CD14-positive monocyte (primary cell): ENCODE results near the gene APOBEC2. TPM values are rescaled to one million over a fixed set of nuclear protein-coding genes. Genes with fewer than 3 reads are reported as not detected.

Experiments
- DNase-seq, 3 donors: peaks; one replicate each; pipeline ENCODE4 v3.0.0-alpha.2; 2011 to 2022
- H2AFZ ChIP-seq: 2 replicates; pipeline ENCODE4 v1.6.0; 2012; ENCODE audit warnings: mild to moderate bottlenecking, low read depth, low read length, inconsistent platforms; ENCODE audit not compliant: insufficient read depth, poor library complexity, severe bottlenecking
- H3K27ac ChIP-seq, 2 donors: 1 replicate in 1 of 2; 2 replicates in 1 of 2; pipeline ENCODE4 v1.5.1; 2012 to 2013; ENCODE audit warnings: low read length in 2 of 2, control low read depth in 1 of 2, inconsistent platforms in 1 of 2, low read depth in 1 of 2, mild to moderate bottlenecking in 1 of 2
- H3K27me3 ChIP-seq, 2 donors: one replicate each; pipeline versions ENCODE4 v1.6.0 to v1.6.1; 2011 to 2013; ENCODE audit warnings: low read length in 2 of 2; ENCODE audit not compliant: control insufficient read depth in 2 of 2, insufficient read depth in 2 of 2
- H3K36me3 ChIP-seq, 2 donors: replicated peaks in 1 of 2; 1 replicate in 1 of 2; 2 replicates in 1 of 2; pipeline versions ENCODE4 v1.5.1 to v1.6.1; 2012 to 2013; ENCODE audit warnings: low read length in 2 of 2, control low read depth in 1 of 2, inconsistent platforms in 1 of 2, mild to moderate bottlenecking in 1 of 2; ENCODE audit not compliant: insufficient read depth in 2 of 2, control insufficient read depth in 1 of 2
- H3K4me1 ChIP-seq, 2 donors: 1 replicate in 1 of 2; 2 replicates in 1 of 2; pipeline versions ENCODE4 v1.5.1 to v1.6.1; 2012 to 2013; ENCODE audit warnings: low read length in 2 of 2, control low read depth in 1 of 2, inconsistent platforms in 1 of 2, mild to moderate bottlenecking in 1 of 2, moderate library complexity in 1 of 2; ENCODE audit not compliant: insufficient read depth in 2 of 2, control insufficient read depth in 1 of 2
- H3K4me2 ChIP-seq: replicated peaks from 2 replicates; pipeline ENCODE3; 2012; ENCODE audit warnings: low read length, moderate library complexity, mild to moderate bottlenecking; ENCODE audit not compliant: poor library complexity, severe bottlenecking; ENCODE audit errors: extremely low read depth
- H3K4me3 ChIP-seq, 3 experiments: fragments of 200-600 bp in 1 of 3; sonication (generic) in 1 of 3; replicated peaks in 1 of 3; 1 replicate in 2 of 3; 2 replicates in 1 of 3; pipeline ENCODE4 v1.5.1; 2011 to 2013; ENCODE audit warnings: low read length in 3 of 3, mild to moderate bottlenecking in 3 of 3, control low read depth in 2 of 3, low read depth in 2 of 3, inconsistent platforms in 1 of 3, moderate library complexity in 1 of 3
- H3K79me2 ChIP-seq: 2 replicates; pipeline ENCODE4 v1.6.0; 2012; ENCODE audit warnings: mild to moderate bottlenecking, control low read depth, inconsistent platforms, low read length, moderate library complexity; ENCODE audit not compliant: insufficient read depth
- H3K9ac ChIP-seq: 2 replicates; pipeline ENCODE4 v1.6.0; 2017; ENCODE audit warnings: low read length, mild to moderate bottlenecking; ENCODE audit not compliant: insufficient read depth, poor library complexity, severe bottlenecking
- H3K9me3 ChIP-seq, 2 donors: replicated peaks in 1 of 2; 1 replicate in 1 of 2; 2 replicates in 1 of 2; pipeline versions ENCODE4 v1.5.1 to v1.6.1; 2012 to 2013; ENCODE audit warnings: low read length in 2 of 2, control low read depth in 1 of 2; ENCODE audit not compliant: control insufficient read depth in 1 of 2, insufficient read depth in 1 of 2
- H4K20me1 ChIP-seq: 2 replicates; pipeline ENCODE4 v1.6.0; 2012; ENCODE audit warnings: mild to moderate bottlenecking, low read length, control low read depth, moderate library complexity; ENCODE audit not compliant: insufficient read depth
- H3K27ac Mint-ChIP-seq, 7 donors: one replicate each; pipeline ENCODE4 v1.8.0; 2020; ENCODE audit warnings: mild to moderate bottlenecking in 7 of 7, mixed read lengths in 7 of 7, moderate library complexity in 6 of 7, inconsistent platforms in 2 of 7
- H3K27me3 Mint-ChIP-seq, 3 donors: one replicate each; pipeline ENCODE4 v1.8.0; 2021 to 2022; ENCODE audit warnings: low read depth in 3 of 3, mild to moderate bottlenecking in 3 of 3, mixed read lengths in 3 of 3, moderate library complexity in 3 of 3, inconsistent platforms in 1 of 3
- H3K36me3 Mint-ChIP-seq, 2 donors: one replicate each; pipeline ENCODE4 v1.8.0; 2020; ENCODE audit warnings: mixed read lengths in 2 of 2, inconsistent platforms in 1 of 2, mild to moderate bottlenecking in 1 of 2
- H3K4me1 Mint-ChIP-seq: one replicate; pipeline ENCODE4 v1.8.0; 2020; ENCODE audit warnings: mild to moderate bottlenecking, mixed read lengths
- H3K4me3 Mint-ChIP-seq, 2 donors: one replicate each; pipeline ENCODE4 v1.8.0; 2020; ENCODE audit warnings: mild to moderate bottlenecking in 2 of 2, mixed read lengths in 2 of 2, moderate library complexity in 1 of 2
- H3K9me3 Mint-ChIP-seq, 7 donors: one replicate each; pipeline ENCODE4 v1.8.0; 2020 to 2022; ENCODE audit warnings: mixed read lengths in 7 of 7, mild to moderate bottlenecking in 6 of 7, moderate library complexity in 6 of 7, inconsistent platforms in 2 of 7
- WGBS: methylation state at CpG from one replicate; pipeline ENCODE4 v1.1.5; 2013; ENCODE audit warnings: missing lambda C conversion rate; ENCODE audit not compliant: insufficient coverage; 5-methylcytosine and 5-hydroxymethylcytosine counted together
- intact Hi-C, 2 donors: fragments of 100-400 bp; cut with micrococcal nuclease; formaldehyde crosslinking; loops; one replicate each; pipeline versions ENCODE4 v1.15.0 to v1.15.1; 2023
- polyA plus RNA-seq, 3 donors: library from polyadenylated mRNA; depleted of rRNA in 1 of 3; unstranded in 2 of 3; stranded (reverse) in 1 of 3; fragments of 300-500 nt in 2 of 3; fragments of >200 nt in 1 of 3; fragmentation: Illumina TruSeq in 2 of 3; gene quantifications; 1 replicate in 2 of 3; 2 replicates in 1 of 3; pipeline ENCODE4 v1.2.3, GENCODE V29; 2012 to 2021
- TF ChIP-seq, protein P1 (sequence below): fragments of 200-600 bp; IDR thresholded peaks from one replicate; pipeline ENCODE4 v1.8.0; 2022; ENCODE audit warnings: antibody characterized with exemption, mild to moderate bottlenecking

Gene APOBEC2
- polyA plus RNA-seq, 3 donors = 0.14 to 0.42 TPM; not detected in 1

DNA sequence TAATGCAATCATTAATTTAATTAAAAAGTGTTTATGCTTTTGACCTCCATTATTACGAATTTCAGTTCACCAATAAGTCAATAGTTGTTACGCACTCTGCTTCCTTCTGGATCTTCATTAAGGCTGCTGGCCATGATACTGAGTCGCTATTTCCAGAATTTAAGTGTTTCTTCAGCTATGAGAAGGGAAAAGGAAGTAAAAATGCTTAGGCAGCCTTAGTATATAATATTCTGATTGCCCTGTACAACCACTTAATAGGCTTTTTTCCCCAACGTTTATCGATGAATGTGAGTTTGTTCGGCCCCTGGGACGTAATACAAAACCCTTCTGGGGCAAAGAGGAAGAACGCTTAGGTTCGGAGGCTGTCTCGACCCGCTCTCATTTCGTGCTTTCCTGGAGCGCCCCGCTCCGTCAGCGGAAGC is 18.5 kb downstream of the APOBEC2 start:
- 0% methylated on average over 13 of the region's 16 CpGs for WGBS
- Histone ChIP-seq H3K27me3 (no peaks in the 10 kb centered on the region), H3K36me3 (peaks cover 8 to 31% of the 10 kb centered on the region in 2 donors), H3K9me3 (no peaks in the 10 kb centered on the region), H3K4me2 (peak overlapping the region; percentile 77), H3K79me2 (peaks cover 42% of the 10 kb centered on the region), H3K9ac (peak overlapping the region; percentile 96), H3K27ac (peak overlapping the region; percentile 96 to 98), H2AFZ (peak overlapping the region; percentile 82), H3K4me1 (peaks cover 18 to 27% of the 10 kb centered on the region in 2 donors), H4K20me1 (peaks cover 10% of the 10 kb centered on the region), H3K4me3 (peak overlapping the region; percentile 64 to 88 (median 88))
- Mint-ChIP-seq H3K27me3 (no peaks in the 10 kb centered on the region), H3K4me3 (peak overlapping the region; percentile 88 to 93), H3K4me1 (peaks cover 31% of the 10 kb centered on the region), H3K9me3 (no peaks in the 10 kb centered on the region), H3K36me3 (peaks cover 38% of the 10 kb centered on the region in 2 donors), H3K27ac (peak overlapping the region; percentile 97 to 99 (median 98))
- TF ChIP-seq, protein P1, sequence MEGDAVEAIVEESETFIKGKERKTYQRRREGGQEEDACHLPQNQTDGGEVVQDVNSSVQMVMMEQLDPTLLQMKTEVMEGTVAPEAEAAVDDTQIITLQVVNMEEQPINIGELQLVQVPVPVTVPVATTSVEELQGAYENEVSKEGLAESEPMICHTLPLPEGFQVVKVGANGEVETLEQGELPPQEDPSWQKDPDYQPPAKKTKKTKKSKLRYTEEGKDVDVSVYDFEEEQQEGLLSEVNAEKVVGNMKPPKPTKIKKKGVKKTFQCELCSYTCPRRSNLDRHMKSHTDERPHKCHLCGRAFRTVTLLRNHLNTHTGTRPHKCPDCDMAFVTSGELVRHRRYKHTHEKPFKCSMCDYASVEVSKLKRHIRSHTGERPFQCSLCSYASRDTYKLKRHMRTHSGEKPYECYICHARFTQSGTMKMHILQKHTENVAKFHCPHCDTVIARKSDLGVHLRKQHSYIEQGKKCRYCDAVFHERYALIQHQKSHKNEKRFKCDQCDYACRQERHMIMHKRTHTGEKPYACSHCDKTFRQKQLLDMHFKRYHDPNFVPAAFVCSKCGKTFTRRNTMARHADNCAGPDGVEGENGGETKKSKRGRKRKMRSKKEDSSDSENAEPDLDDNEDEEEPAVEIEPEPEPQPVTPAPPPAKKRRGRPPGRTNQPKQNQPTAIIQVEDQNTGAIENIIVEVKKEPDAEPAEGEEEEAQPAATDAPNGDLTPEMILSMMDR = no peak
- peak in 1 of 3 donors; percentile 87 for DNase-seq
- intact Hi-C loops = loop anchor here (5.0 to 10.0 kb wide), 3 partner anchors 111 to 663 kb away; partner anchors contain the start of gene TFEB (in 1 of the 2)

DNA sequence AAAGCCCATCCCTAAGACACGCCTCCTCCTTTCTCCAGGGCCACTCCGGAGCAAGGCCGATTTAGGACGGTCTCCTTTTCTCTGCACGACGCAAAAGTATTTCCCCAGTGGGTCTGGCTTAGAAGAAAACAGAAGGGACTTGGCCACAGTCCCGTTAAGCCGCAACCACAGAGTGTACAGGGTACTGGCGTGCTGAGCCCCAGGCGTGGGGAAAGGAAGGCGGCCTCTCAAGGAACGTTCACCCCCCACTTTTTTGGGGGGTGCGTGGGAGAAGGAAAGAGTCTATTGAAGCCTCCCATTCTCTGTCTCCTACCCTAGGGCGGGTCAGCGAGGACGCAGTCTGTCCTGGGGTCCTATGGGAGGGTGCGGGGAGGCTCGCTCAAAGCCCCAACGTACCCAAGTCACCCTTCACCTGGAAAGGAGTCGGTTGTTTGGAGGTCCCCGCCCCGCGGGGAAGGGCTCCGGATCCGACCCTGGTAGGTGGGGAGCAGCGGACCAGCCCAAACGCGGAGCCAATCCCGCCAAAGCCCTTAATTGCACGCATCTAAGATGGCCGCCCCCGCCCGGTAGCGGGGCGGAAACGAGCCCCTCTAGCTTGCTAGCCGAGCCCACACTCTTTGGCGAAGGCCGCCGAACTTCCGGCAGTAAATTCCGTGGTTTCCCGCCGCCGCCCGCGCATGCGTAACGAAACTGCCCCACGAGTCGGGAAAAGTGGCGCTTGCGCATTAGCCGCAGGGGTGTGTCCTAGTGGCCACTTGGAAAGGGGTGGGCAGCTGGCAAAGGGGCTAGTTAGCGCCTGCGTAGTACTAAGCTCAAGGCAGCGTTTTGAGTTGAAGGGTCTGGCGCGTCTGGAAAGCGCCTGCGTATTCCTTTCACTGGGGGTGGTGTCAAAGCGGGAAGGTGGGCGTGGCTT is 19.2 kb downstream of the APOBEC2 start, which contains the start of gene OARD1:
TSS of gene OARD1 (minus strand) at position 434 of the 913 bp plus-strand sequence. CDS start 722 bp downstream, outside the sequence.
- H3K4me1 Mint-ChIP-seq = peaks cover 29% of the 10 kb centered on the region
- no peaks in the 10 kb centered on the region for H3K9me3 Mint-ChIP-seq
- DNase-seq = peak; percentile 99 to 100 (median 99)
- peak within 1 kb of the TSS; percentile 99 for H3K9ac ChIP-seq
- peaks cover 31% of the 10 kb centered on the region in 2 donors for H3K36me3 Mint-ChIP-seq
- H3K27me3 ChIP-seq = no peaks in the 10 kb centered on the region
- H3K79me2 ChIP-seq = peaks cover 48% of the 10 kb centered on the region
- TF ChIP-seq, protein P1 = no peak
- H3K9me3 ChIP-seq = no peaks in the 10 kb centered on the region
- H2AFZ ChIP-seq = peak within 1 kb of the TSS; percentile 82
- peak within 1 kb of the TSS; percentile 80 to 88 (median 88) for H3K4me3 ChIP-seq
- under 1% methylated on average over 53 of the region's 63 CpGs for WGBS
- peaks cover 18 to 27% of the 10 kb centered on the region in 2 donors for H3K4me1 ChIP-seq
- H3K4me3 Mint-ChIP-seq = peak within 1 kb of the TSS; percentile 92 to 93
- peaks cover 11% of the 10 kb centered on the region for H4K20me1 ChIP-seq
- peak within 1 kb of the TSS; percentile 96 to 98 for H3K27ac ChIP-seq
- peaks cover 8 to 29% of the 10 kb centered on the region in 2 donors for H3K36me3 ChIP-seq
- peak within 1 kb of the TSS; percentile 83 for H3K4me2 ChIP-seq
- intact Hi-C loops = loop anchor here (5.0 to 10.0 kb wide), 3 partner anchors 110 to 663 kb away; partner anchors contain the start of gene TFEB (in 1 of the 2)
- peak within 1 kb of the TSS; percentile 97 to 99 (median 98) for H3K27ac Mint-ChIP-seq
- no peaks in the 10 kb centered on the region for H3K27me3 Mint-ChIP-seq
